Measurements from ENCODE around the gene SORBS1.

The SORBS1 gene
- long read RNA-seq, partial matches to known transcripts, result 0 of 1 reads
- long read RNA-seq, other reads (novel, unspliced or antisense), result 1 of 1 reads

DNA sequence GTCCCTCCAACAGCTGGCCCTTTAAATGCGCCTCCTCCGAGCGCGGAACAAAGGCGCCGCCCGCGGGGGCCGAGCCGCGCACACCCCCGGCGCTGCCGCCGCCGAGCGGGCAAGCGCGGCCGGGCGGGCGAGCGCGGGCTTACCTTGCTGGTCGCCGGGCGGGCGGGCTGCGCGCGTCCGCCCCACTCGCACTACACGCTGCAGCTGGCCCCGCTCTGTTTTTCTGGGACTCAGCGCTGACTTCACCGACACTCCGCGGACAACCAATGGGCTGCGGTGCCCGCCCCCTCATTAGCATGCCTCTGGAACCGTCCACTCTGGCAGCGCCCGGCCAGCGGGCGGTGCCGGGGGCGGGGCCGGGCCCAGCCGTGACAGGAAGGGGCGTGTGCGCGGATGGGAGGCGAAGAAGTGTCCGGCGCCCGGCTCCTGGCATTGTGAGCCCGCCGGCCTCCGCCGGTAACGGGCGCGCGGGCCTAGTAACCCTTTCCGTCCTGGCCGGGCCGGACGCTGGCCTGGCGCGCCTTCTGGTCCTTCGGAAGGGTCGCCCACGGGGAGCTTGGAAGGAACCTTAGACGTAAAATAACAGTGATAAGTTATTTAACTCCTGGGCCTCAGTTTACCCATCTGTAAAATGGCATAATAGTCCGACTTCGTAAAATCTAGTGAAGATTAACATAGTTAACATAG, at the start of gene SORBS1:
Gene SORBS1 (minus strand): TSS at position 195 of the 687 bp plus-strand sequence. CDS start 120,236 bp downstream, outside the sequence.
- Histone ChIP-seq H3K27ac (replicated peaks) (no peak within 1 kb of the TSS), H3K4me3 (replicated peaks; ENCODE audit: insufficient read depth, low read length) (peak within 1 kb of the TSS; percentile 68), H3K27me3 (ENCODE audit: insufficient read depth, poor library complexity, severe bottlenecking) (peaks cover 15% of the 10 kb centered on the region)
- DNase-seq (ENCODE audit: low read depth in 1 of 2, low spot score in 1 of 2), result peak; percentile 77 to 94
- TF ChIP-seq GABPA (IDR thresholded peaks at IDR 0.05; ENCODE audit: low read depth), result no peak
- TF ChIP-seq SPI1 (IDR thresholded peaks at IDR 0.05; ENCODE audit: borderline replicate concordance, low read depth), result no peak
- TF ChIP-seq REST (IDR thresholded peaks at IDR 0.05; ENCODE audit: insufficient replicate concordance, low read depth), result no peak
- no peak for TF ChIP-seq POLR2AphosphoS5 (IDR thresholded peaks at IDR 0.05; ENCODE audit: low read depth)
- no peak for TF ChIP-seq CTCF (IDR thresholded peaks at IDR 0.05; ENCODE audit: insufficient read depth, low read length)

GRCh38 chr10:95610727-95611126, 49.6 kb upstream of the SORBS1 start:
- Histone ChIP-seq H3K4me3 (replicated peaks; ENCODE audit: insufficient read depth, low read length) (no peak overlapping the region), H3K27ac (replicated peaks) (no peak overlapping the region), H3K27me3 (ENCODE audit: insufficient read depth, poor library complexity, severe bottlenecking) (no peaks in the 10 kb centered on the region)
- DNase-seq (ENCODE audit: low read depth in 1 of 2, low spot score in 1 of 2), result no peak
- no peak for TF ChIP-seq SPI1 (IDR thresholded peaks at IDR 0.05; ENCODE audit: borderline replicate concordance, low read depth)
- TF ChIP-seq POLR2AphosphoS5 (IDR thresholded peaks at IDR 0.05; ENCODE audit: low read depth), result no peak
- TF ChIP-seq GABPA (IDR thresholded peaks at IDR 0.05; ENCODE audit: low read depth), result no peak
- TF ChIP-seq REST (IDR thresholded peaks at IDR 0.05; ENCODE audit: insufficient replicate concordance, low read depth), result no peak
- no peak for TF ChIP-seq CTCF (IDR thresholded peaks at IDR 0.05; ENCODE audit: insufficient read depth, low read length)

DNA sequence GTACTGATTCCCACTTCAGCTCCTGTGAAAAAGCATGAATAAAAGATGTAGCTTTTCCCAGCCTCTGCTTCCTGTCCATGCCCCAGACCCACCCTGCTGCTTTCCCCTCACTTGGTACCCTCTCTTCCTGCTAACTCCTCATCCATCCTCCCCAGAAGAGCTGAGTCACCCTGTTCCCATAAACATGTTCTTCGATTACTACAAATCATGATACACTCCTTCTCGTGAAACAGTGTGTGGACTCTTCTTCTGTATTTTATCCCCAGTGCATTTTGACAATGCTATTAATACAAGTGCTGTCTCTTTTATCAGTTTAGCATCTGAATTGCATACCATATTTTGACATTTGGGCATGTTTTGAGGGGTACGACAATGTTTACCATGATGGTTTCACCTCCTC, 45.8 kb upstream of the SORBS1 start:
- TF ChIP-seq POLR2AphosphoS5 (IDR thresholded peaks at IDR 0.05; ENCODE audit: low read depth) (no peak), SPI1 (IDR thresholded peaks at IDR 0.05; ENCODE audit: borderline replicate concordance, low read depth) (no peak)
- Histone ChIP-seq H3K27ac (replicated peaks) (no peak overlapping the region), H3K27me3 (ENCODE audit: insufficient read depth, poor library complexity, severe bottlenecking) (no peaks in the 10 kb centered on the region), H3K4me3 (replicated peaks; ENCODE audit: insufficient read depth, low read length) (no peak overlapping the region)
- DNase-seq (ENCODE audit: low read depth in 1 of 2, low spot score in 1 of 2), result no peak

DNA sequence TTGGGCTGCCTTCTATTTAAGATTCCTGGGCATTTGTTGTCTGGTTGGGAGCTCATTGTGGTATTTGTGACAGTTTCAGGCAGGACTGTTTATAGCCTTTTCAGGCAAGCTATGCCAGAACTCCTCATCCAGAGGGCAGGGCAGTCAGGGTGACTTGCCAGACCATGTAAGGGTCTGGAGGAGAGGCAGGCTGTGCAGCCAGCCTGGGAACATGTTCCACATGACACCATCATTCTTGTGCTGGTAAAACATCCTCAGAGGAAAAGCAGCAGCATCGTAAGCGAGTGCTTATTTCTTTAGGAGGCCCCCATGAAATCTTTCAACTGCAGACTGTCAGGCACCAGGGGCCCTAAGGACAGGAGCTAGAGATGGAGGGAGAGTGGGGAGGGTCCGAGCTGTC, 44.0 kb upstream of the SORBS1 start:
- H3K4me3 ChIP-seq (replicated peaks; ENCODE audit: insufficient read depth, low read length), result no peak overlapping the region
- no peak for DNase-seq (ENCODE audit: low read depth in 1 of 2, low spot score in 1 of 2)

More for the DNA sequence above, 44.0 kb upstream of the SORBS1 start:
- Histone ChIP-seq H3K27me3 (ENCODE audit: insufficient read depth, poor library complexity, severe bottlenecking) (no peaks in the 10 kb centered on the region), H3K27ac (replicated peaks) (no peak overlapping the region)
- TF ChIP-seq POLR2AphosphoS5 (IDR thresholded peaks at IDR 0.05; ENCODE audit: low read depth), result no peak
- TF ChIP-seq CTCF (IDR thresholded peaks at IDR 0.05; ENCODE audit: insufficient read depth, low read length), result no peak
- no peak for TF ChIP-seq GABPA (IDR thresholded peaks at IDR 0.05; ENCODE audit: low read depth)
- no peak for TF ChIP-seq REST (IDR thresholded peaks at IDR 0.05; ENCODE audit: insufficient replicate concordance, low read depth)
- no peak for TF ChIP-seq SPI1 (IDR thresholded peaks at IDR 0.05; ENCODE audit: borderline replicate concordance, low read depth)
